MCF 10A (cell line): ENCODE results near the gene CDCA7L. TPM values are rescaled to one million over a fixed set of nuclear protein-coding genes. Genes with fewer than 3 reads are reported as not detected.
A peak's percentile ranks its signal among the peaks of the same experiment; 100 is the strongest.

ENCODE experiments used
- BruUV-seq: library from RNA; stranded (reverse); fragments of 400-500 nt; replicated peaks from 2 replicates; lab custom pipeline; 2021; lab: Mats Ljungman, UMichigan
- CTCF ChIA-PET: fragments of 300-600 bp; sonication (Branson Sonifier 250); formaldehyde crosslinking; extraction: SDS; loops from one replicate; lab custom pipeline; 2021; ENCODE audit warnings: antibody characterized with exemption, inconsistent platforms; lab: Yijun Ruan, JAX
- POLR2A ChIA-PET: fragments of 300-600, 350-650 bp; sonication (Branson Sonifier 250); formaldehyde crosslinking; extraction: SDS; loops from one replicate; lab custom pipeline; 2020; ENCODE audit warnings: antibody characterized with exemption, inconsistent platforms; lab: Yijun Ruan, JAX
- DNase-seq: peaks from one replicate; pipeline ENCODE4 v3.0.0-alpha.2; 2018; ENCODE audit not compliant: unreplicated experiment
- H3K27ac Mint-ChIP-seq: one replicate; pipeline ENCODE4 v1.8.0; 2022; ENCODE audit warnings: mild to moderate bottlenecking, low read depth, mixed read lengths; ENCODE audit not compliant: unreplicated experiment
- H3K27me3 Mint-ChIP-seq: one replicate; pipeline ENCODE4 v1.8.0; 2022; ENCODE audit warnings: mixed read lengths; ENCODE audit not compliant: insufficient read depth, unreplicated experiment
- H3K36me3 Mint-ChIP-seq: one replicate; pipeline ENCODE4 v1.8.0; 2022; ENCODE audit warnings: mild to moderate bottlenecking, moderate library complexity, mixed read lengths; ENCODE audit not compliant: insufficient read depth, unreplicated experiment
- H3K4me1 Mint-ChIP-seq: one replicate; pipeline ENCODE4 v1.8.0; 2022; ENCODE audit warnings: mixed read lengths; ENCODE audit not compliant: insufficient read depth, unreplicated experiment
- H3K4me3 Mint-ChIP-seq: one replicate; pipeline ENCODE4 v1.8.0; 2022; ENCODE audit warnings: mild to moderate bottlenecking, moderate library complexity, mixed read lengths; ENCODE audit not compliant: unreplicated experiment
- H3K9me3 Mint-ChIP-seq: one replicate; pipeline ENCODE4 v1.8.0; 2022; ENCODE audit warnings: mixed read lengths; ENCODE audit not compliant: unreplicated experiment
- CTCF ChIP-seq: fragments of 200-600 bp; IDR thresholded peaks from one replicate; pipeline ENCODE4 v1.8.0; 2022; ENCODE audit warnings: antibody characterized with exemption, mild to moderate bottlenecking; ENCODE audit not compliant: unreplicated experiment
- intact Hi-C: fragments of 100-400 bp; cut with micrococcal nuclease; formaldehyde crosslinking; loops from 2 replicates; pipeline ENCODE4 v1.14.1; 2022
- total RNA-seq: library from RNA; stranded (reverse); gene quantifications from 2 replicates; pipeline ENCODE4 v1.2.3, GENCODE V29; 2022

The CDCA7L gene
- total RNA-seq, 1 experiment from 2014 or later = 43.6 TPM

- intact Hi-C loops = no loop called here
- BruUV-seq = no TSS peak
- Mint-ChIP-seq H3K4me3 (no peak overlapping the region), H3K27me3 (no peaks in the 10 kb centered on the region), H3K4me1 (peaks cover 45% of the 10 kb centered on the region), H3K36me3 (peaks cover 15% of the 10 kb centered on the region), H3K9me3 (peaks cover 3% of the 10 kb centered on the region), H3K27ac (no peak overlapping the region)
- POLR2A ChIA-PET = interaction anchor here (0.8 kb wide), 1 partner anchor 55 kb away, joined by 7 read pairs; no protein-coding TSS in a partner anchor
- peak; percentile 11 for DNase-seq
- CTCF ChIA-PET = interaction anchor here (0.7 to 0.9 kb wide), 2 partner anchors 60 to 150 kb away, joined by 3 to 4 read pairs; no protein-coding TSS in a partner anchor
- TF ChIP-seq CTCF = no peak
Observed at GRCh38 chr7:21941611-21942141, 4.0 kb downstream of the CDCA7L start.

GRCh38 chr7:21939858-21940372 is 5.8 kb downstream of the CDCA7L start:
- H3K36me3 Mint-ChIP-seq = peaks cover 12% of the 10 kb centered on the region
- H3K4me1 Mint-ChIP-seq = peaks cover 43% of the 10 kb centered on the region
- H3K27me3 Mint-ChIP-seq = no peaks in the 10 kb centered on the region
- peaks cover 16% of the 10 kb centered on the region for H3K9me3 Mint-ChIP-seq
- BruUV-seq = no TSS peak
- no peak overlapping the region for H3K27ac Mint-ChIP-seq
- TF ChIP-seq CTCF = no peak
- no peak overlapping the region for H3K4me3 Mint-ChIP-seq
- intact Hi-C loops = no loop called here
- no peak for DNase-seq
- POLR2A ChIA-PET = interaction anchor here (0.6 to 1.4 kb wide), 2 partner anchors 10 to 26 kb away, joined by 3 to 4 read pairs; no protein-coding TSS in a partner anchor
- CTCF ChIA-PET = interaction anchor here (0.7 to 1.1 kb wide), 3 partner anchors 57 to 143 kb away, joined by 3 read pairs; no protein-coding TSS in a partner anchor

GRCh38 chr7:21939136-21939857 is 6.4 kb downstream of the CDCA7L start:
- H3K36me3 Mint-ChIP-seq = peaks cover 12% of the 10 kb centered on the region
- ChIA-PET CTCF (interaction anchor here (0.7 to 1.1 kb wide), 2 partner anchors 62 to 144 kb away, joined by 3 read pairs; no protein-coding TSS in a partner anchor), POLR2A (interaction anchor here (0.6 to 1.4 kb wide), 3 partner anchors 9 to 25 kb away, joined by 3 to 5 read pairs (median 4); no protein-coding TSS in a partner anchor)
- no peaks in the 10 kb centered on the region for H3K27me3 Mint-ChIP-seq
- no TSS peak for BruUV-seq
- intact Hi-C loops = no loop called here
- no peak overlapping the region for H3K27ac Mint-ChIP-seq
- peaks cover 49% of the 10 kb centered on the region for H3K4me1 Mint-ChIP-seq
- no peak for TF ChIP-seq CTCF
- peak; percentile 67 for DNase-seq
- peaks cover 22% of the 10 kb centered on the region for H3K9me3 Mint-ChIP-seq
- no peak overlapping the region for H3K4me3 Mint-ChIP-seq

- Mint-ChIP-seq H3K9me3 (peaks cover 26% of the 10 kb centered on the region), H3K4me1 (peaks cover 52% of the 10 kb centered on the region), H3K4me3 (no peak overlapping the region), H3K36me3 (peaks cover 12% of the 10 kb centered on the region), H3K27me3 (no peaks in the 10 kb centered on the region), H3K27ac (peak overlapping the region; percentile 31)
- no TSS peak for BruUV-seq
- ChIA-PET POLR2A (interaction anchor here (0.9 kb wide), 1 partner anchor 15 kb away, joined by 5 read pairs; no protein-coding TSS in a partner anchor), CTCF (interaction anchor here (0.6 kb wide), 1 partner anchor 916 kb away, joined by 7 read pairs; no protein-coding TSS in a partner anchor)
- intact Hi-C loops = no loop called here
- DNase-seq = no peak
- TF ChIP-seq CTCF = no peak
Observed at GRCh38 chr7:21938463-21938862, 7.2 kb downstream of the CDCA7L start.
